Activated CD8-positive, alpha-beta memory T cell treated with anti-CD3 and anti-CD28 coated beads, Interleukin-2, amount 50 U/mL, for 24 hours (primary cell): Measurements from ENCODE around the gene SPATA31C1.
"Not testable (repeated sequence)": the region's sequence is repeated elsewhere in the genome, so short reads cannot be mapped to it uniquely, and the experiment has no call there.

Source experiments
- DNase-seq: peaks from one replicate; pipeline ENCODE4 v3.0.0-alpha.2; 2020; ENCODE audit errors: extremely low read depth

SPATA31C1 gene

GRCh38 chr9:87917662-87918061, at the start of gene SPATA31C1:
SPATA31C1 (plus strand) TSS chr9:87917962.
- not testable (repeated sequence) for DNase-seq

GRCh38 chr9:87868175-87868574, 49.6 kb upstream of the SPATA31C1 start:
- DNase-seq, result no peak

- no peak for DNase-seq
Observed at GRCh38 chr9:87868635-87869034, 49.1 kb upstream of the SPATA31C1 start.

- DNase-seq, result no peak
Observed at GRCh38 chr9:87869082-87869481, 48.7 kb upstream of the SPATA31C1 start.

- DNase-seq, result no peak
Observed at GRCh38 chr9:87871425-87872078, 46.2 kb upstream of the SPATA31C1 start.

GRCh38 chr9:87872079-87872624, 45.6 kb upstream of the SPATA31C1 start:
- DNase-seq, result no peak

GRCh38 chr9:87873607-87874303, 44.0 kb upstream of the SPATA31C1 start:
- no peak for DNase-seq

GRCh38 chr9:87874304-87874623, 43.5 kb upstream of the SPATA31C1 start:
- no peak for DNase-seq

- DNase-seq, result no peak
Observed at GRCh38 chr9:87875060-87875459, 42.7 kb upstream of the SPATA31C1 start.

GRCh38 chr9:87875831-87876545, 41.8 kb upstream of the SPATA31C1 start:
- DNase-seq, result no peak

GRCh38 chr9:87876708-87877107, 41.1 kb upstream of the SPATA31C1 start:
- DNase-seq, result no peak

- DNase-seq, result no peak
Observed at GRCh38 chr9:87878989-87879511, 38.7 kb upstream of the SPATA31C1 start.

GRCh38 chr9:87880116-87880515, 37.6 kb upstream of the SPATA31C1 start:
- DNase-seq, result no peak

GRCh38 chr9:87880683-87881082, 37.1 kb upstream of the SPATA31C1 start:
- DNase-seq, result no peak

- DNase-seq, result no peak
Observed at GRCh38 chr9:87882627-87883026, 35.1 kb upstream of the SPATA31C1 start, which contains the start of gene SPATA31E1. SPATA31E1 (plus strand) TSS chr9:87882877; CDS start chr9:87882892, 15 bp downstream.

- DNase-seq, result no peak
Observed at GRCh38 chr9:87883274-87883673, 34.5 kb upstream of the SPATA31C1 start.

- DNase-seq, result no peak
Observed at GRCh38 chr9:87883990-87884389, 33.8 kb upstream of the SPATA31C1 start.

GRCh38 chr9:87884578-87885459, 32.9 kb upstream of the SPATA31C1 start:
- DNase-seq, result no peak

GRCh38 chr9:87885484-87886189, 32.1 kb upstream of the SPATA31C1 start:
- no peak for DNase-seq

GRCh38 chr9:87886210-87886932, 31.4 kb upstream of the SPATA31C1 start:
- DNase-seq, result no peak
